ENCODE measurements around the gene NUDT12. TPM values are rescaled to one million over a fixed set of nuclear protein-coding genes. Genes with fewer than 3 reads are reported as not detected.

Gene NUDT12
- total RNA-seq, 1 donor from 2014 or later, result 13.4 TPM

GRCh38 chr5:103526164-103526915 lies 36.2 kb downstream of the NUDT12 start:
- Mint-ChIP-seq H3K27ac (no peak overlapping the region), H3K36me3 (no peaks in the 10 kb centered on the region), H3K9me3 (no peaks in the 10 kb centered on the region), H3K4me1 (ENCODE audit: unreplicated experiment) (peaks cover 5% of the 10 kb centered on the region), H3K27me3 (no peaks in the 10 kb centered on the region), H3K4me3 (no peak overlapping the region)
- no peak for DNase-seq (ENCODE audit: extremely low spot score, unreplicated experiment)
- TF ChIP-seq CTCF (conservative IDR thresholded peaks at IDR 0.05), result no peak

- no peak overlapping the region for H3K4me3 Mint-ChIP-seq
- TF ChIP-seq CTCF (conservative IDR thresholded peaks at IDR 0.05), result no peak
These were observed 37.2 kb downstream of the NUDT12 start for GRCh38 chr5:103525361-103525760.

GRCh38 chr5:103523319-103523718 lies 39.3 kb downstream of the NUDT12 start:
- TF ChIP-seq CTCF (conservative IDR thresholded peaks at IDR 0.05), result no peak
- Mint-ChIP-seq H3K4me3 (no peak overlapping the region), H3K36me3 (no peaks in the 10 kb centered on the region), H3K9me3 (no peaks in the 10 kb centered on the region), H3K27me3 (no peaks in the 10 kb centered on the region), H3K27ac (peak overlapping the region; percentile 34), H3K4me1 (ENCODE audit: unreplicated experiment) (peaks cover 5% of the 10 kb centered on the region)
- DNase-seq (ENCODE audit: extremely low spot score, unreplicated experiment), result no peak

More at GRCh38 chr5:103525361-103525760, 37.2 kb downstream of the NUDT12 start:
- Mint-ChIP-seq H3K4me1 (ENCODE audit: unreplicated experiment) (peaks cover 5% of the 10 kb centered on the region), H3K9me3 (no peaks in the 10 kb centered on the region), H3K27me3 (no peaks in the 10 kb centered on the region), H3K27ac (no peak overlapping the region), H3K36me3 (no peaks in the 10 kb centered on the region)
- no peak for DNase-seq (ENCODE audit: extremely low spot score, unreplicated experiment)

GRCh38 chr5:103522586-103522985 lies 40.0 kb downstream of the NUDT12 start:
- Mint-ChIP-seq H3K36me3 (no peaks in the 10 kb centered on the region), H3K9me3 (no peaks in the 10 kb centered on the region), H3K4me3 (no peak overlapping the region), H3K4me1 (ENCODE audit: unreplicated experiment) (peaks cover 5% of the 10 kb centered on the region), H3K27ac (no peak overlapping the region), H3K27me3 (no peaks in the 10 kb centered on the region)
- DNase-seq (ENCODE audit: extremely low spot score, unreplicated experiment), result no peak
- no peak for TF ChIP-seq CTCF (conservative IDR thresholded peaks at IDR 0.05)

DNA sequence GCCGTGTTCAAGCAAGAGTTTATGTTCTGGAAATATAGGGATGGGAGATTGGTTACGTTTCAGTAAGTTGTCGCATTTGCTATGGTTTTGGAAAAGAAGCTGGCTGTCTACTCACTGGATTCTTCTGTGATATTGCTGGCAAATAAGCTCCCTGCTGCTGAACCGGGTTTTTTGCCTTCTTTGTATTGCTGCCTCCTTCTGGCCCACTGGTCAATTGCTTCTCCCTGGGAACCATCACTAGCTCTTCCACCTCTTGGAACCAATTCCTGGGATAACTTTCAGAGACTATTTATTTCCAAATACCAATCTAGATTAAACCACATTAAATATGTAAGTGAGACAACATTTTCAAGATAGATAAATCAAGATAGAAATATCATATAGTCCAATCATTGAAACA lies 43.0 kb downstream of the NUDT12 start:
- Mint-ChIP-seq H3K36me3 (no peaks in the 10 kb centered on the region), H3K4me3 (no peak overlapping the region), H3K27ac (no peak overlapping the region), H3K4me1 (ENCODE audit: unreplicated experiment) (no peaks in the 10 kb centered on the region), H3K27me3 (no peaks in the 10 kb centered on the region), H3K9me3 (no peaks in the 10 kb centered on the region)
- peak; percentile 64 for TF ChIP-seq CTCF (conservative IDR thresholded peaks at IDR 0.05)
- no peak for DNase-seq (ENCODE audit: extremely low spot score, unreplicated experiment)
